Putamen (tissue), 1 donor: Measurements from ENCODE around the gene MBOAT7.
A peak's percentile ranks its signal among the peaks of the same experiment; 100 is the strongest.

Experiments
- DNase-seq: peaks from one replicate; pipeline ENCODE4 v3.0.0-alpha.2; 2016; ENCODE audit warnings: low spot score

Gene MBOAT7

DNA sequence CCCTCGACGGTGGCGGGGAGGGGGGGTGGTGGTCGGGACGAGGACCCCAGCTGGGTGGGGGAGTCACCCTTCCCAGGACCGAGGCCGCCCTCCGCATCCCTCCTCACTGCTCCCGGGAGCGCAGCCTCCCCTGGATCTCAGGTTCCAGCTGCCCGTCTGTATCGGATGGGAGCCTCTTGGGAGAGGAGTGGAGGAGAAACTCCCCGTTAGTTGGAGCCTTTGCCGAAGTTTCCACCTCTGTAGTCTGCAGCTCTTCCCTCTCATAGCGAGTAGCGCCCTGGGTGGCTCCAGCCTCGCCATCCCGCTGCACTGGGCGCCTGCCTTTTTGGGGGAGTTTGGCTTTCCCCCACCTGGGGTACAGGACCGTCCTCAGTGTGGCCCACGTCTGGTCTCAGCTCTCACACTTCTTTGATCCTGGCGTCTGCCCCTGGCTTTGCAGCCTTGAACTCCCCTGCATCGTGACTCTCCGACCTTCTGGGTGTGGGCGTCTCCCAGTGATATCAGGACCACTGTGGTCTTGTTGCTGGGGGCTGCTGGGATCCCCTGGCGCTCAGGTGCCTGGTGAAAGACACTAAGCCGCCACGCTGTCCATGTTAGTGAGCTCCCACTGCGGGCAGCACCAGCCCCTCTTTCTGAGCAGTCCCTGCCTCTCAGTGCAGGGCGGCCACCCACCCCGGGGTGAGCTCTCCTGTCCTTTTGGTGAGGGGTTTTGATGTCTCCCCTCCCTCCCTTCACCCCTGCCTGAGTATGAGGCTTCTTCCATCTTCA, 50.7 kb downstream of the MBOAT7 start:
- no peak for DNase-seq

DNA sequence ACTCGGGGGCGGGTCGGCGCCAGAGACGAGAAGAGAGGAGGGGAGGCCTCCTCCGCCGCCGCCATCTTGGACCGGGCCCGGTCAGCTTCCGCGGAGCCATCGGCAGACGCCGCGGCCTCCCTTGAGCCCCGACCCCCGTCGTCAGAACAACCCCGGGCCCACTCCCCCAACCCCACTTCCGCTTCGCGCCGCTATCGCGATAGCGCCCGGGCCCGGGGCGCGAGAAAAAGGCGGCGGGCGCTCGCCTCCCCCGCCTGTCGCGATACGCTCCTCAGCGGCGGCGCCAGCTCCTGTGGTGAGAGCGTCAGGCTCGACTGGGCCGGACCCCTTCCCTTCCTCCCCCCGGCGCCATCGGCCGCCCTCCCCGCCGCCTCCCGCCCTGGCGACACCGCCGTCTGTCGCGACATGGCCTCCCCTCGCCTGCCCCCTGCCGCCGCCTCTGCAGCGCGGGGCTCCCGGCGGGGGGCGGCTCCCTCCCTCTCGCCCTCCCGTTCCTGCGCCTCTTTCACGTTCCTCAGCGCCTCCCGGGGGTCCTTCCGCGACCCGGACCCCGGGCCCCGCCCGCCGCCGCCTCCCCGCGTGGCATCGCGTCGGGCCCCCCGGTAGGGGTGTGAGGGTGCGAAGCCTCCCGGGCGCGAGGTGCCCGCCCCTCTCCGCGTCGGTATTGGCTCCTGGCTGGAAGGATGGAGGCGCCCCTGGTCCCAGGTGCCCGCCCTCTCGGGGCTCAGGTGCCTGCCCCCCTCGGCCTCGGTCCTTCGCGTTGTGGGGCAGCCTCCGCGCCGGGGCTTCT, 51.5 kb downstream of the MBOAT7 start, which contains the start of gene CNOT3:
Gene CNOT3 (plus strand): TSS at position 64 of the 790 bp plus-strand sequence. CDS start 5,217 bp downstream, outside the sequence.
- no peak for DNase-seq

DNA sequence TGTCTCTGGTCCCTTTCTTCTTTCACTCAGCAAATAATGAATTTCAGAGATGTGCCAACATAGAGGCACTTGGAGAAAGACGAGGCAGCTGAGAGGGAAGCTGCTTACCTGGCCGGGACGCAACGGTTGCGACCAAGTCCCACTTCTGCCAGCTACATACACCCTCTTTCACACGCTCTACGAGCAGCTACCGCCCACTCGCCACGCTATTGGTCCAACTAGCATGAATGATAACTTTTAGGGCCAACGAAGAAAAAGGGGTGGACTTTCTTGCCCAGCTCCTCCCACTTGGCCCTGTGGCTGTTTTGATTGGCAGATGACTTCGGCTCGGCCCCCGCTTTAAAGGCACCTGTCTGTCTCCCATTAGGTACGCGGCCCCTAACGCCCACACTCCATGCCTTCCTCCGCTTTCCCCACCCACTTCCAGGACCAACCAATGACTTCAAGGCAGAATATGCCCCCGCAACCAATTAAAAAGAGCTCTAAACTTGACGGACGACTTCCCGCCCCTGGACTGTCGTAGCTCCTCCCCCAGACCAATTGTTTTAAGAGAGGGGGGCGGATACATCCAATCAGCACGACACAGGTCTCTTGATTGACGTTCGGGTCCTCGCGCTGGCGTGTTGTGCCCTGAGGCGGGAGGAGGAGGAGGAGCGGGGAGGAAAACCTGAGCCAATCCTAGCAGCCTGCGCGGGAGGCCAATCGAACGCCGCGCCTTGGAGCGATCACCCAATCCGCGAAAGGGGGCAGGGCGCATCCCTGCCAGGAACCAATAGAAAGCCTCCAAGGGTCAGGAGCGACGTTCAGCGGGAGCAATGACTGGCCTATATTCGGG, 52.3 kb downstream of the MBOAT7 start:
- DNase-seq, result peak; percentile 100

DNA sequence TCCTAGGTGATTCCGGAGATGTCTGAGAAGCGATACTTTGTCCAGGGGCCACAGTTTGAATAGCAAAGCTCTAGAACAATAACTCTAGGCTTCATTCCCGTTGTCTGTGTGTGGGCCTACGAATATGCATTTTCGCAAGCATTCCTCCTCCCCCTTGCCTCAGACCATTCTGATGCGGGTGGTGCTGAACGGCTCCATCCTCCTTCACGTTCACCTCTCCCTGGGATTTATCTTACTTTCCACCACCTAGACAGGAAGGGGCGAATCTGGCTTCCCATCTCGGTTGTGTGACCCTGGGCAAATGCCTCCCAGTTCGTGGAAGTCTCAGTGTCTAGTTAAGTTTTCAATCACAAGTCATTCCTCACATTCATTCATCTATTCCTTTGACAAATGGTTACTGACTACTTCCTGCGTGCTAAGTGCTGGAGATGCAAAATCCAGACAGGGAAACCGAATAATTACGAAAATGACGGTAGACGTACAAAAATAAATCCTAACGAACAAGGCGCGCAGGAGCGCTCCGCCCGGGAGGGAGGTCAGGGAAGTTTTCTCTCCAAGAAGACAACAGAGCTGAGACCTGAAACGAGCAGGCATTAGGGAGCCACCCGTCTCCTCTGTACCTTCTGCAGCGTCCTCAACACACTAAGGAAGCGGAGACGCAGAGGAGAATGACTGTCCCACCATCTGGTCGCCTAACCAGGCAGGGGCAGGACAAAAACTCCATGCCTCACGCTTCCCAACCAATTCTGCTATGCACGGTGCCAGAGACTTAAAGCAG, 53.1 kb downstream of the MBOAT7 start:
- no peak for DNase-seq

DNA sequence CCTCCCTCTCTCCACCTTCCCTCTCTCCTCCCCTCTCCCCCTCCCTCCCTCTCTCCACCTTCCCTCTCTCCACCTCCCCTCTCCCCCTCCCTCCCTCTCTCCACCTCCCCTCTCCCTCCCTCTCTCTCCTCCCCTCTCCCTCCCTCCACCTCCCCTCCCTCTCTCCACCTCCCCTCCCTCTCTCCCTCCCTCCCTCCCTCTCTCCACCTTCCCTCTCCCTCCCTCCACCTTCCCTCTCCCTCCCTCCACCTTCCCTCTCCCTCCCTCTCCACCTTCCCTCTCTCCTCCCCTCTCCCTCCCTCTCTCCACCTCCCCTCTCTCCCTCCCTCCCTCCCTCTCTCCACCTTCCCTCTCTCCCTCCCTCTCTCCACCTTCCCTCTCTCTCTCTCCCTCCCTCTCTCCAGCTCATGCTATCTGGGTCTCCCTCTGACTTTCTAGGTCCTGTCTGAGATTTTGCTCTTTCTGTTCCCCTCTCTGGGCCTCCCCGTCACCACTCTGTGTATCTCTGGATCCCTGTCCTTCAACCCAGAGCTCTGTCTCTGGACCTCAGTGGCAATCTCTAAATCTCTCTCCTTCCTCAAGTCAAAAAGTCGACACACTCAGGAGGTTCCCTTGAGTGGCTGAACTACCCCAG, 55.3 kb downstream of the MBOAT7 start:
- no peak for DNase-seq

DNA sequence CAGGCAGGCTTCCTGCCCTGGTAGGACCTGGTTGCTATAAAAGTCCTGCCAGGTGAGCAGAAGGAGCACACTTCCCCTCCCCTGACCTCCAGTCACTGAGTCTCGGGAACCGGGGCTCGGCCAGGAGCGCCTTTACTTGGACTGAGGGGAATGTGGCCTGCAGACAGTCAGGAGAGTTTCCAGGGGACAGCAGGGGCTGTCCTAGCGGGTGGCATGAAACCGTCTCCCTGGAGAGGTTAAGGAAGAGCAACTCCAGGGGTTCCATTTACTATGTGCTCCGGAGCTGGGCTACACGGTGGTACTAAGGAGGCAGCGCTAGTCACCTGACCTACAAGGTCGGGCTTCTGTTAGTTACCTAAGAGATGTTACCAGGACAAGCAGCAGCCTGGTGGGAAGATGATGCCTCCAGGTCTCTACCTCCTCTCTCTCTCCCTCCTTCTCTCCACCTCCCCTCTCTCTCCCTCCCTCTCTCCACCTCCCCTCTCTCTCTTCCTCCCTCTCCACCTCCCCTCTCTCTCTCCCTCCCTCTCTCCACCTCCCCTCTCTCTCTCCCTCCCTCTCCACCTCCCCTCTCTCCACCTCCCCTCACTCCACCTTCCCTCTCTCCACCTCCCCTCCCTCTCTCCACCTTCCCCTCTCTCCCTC, 55.9 kb downstream of the MBOAT7 start:
- DNase-seq, result peak; percentile 54

DNA sequence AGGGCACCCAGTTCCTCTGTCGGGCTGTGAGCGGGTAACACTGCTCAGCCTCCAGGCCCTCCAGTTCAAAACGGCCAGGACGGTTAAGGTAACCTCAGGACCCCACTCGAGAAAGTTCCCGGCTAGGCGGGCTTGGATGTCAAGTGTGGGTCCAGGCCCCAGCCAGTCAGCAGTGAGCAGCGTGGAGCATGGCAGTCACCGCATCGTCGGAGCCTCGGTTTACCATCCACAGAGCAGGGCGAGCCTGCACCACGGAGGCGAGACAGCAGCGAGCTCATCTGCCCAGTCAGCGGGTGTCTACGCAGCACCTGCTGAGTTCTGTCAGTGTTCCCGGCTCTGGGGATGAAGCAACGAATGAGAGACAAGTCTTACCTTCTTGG, 59.8 kb downstream of the MBOAT7 start:
- no peak for DNase-seq

DNA sequence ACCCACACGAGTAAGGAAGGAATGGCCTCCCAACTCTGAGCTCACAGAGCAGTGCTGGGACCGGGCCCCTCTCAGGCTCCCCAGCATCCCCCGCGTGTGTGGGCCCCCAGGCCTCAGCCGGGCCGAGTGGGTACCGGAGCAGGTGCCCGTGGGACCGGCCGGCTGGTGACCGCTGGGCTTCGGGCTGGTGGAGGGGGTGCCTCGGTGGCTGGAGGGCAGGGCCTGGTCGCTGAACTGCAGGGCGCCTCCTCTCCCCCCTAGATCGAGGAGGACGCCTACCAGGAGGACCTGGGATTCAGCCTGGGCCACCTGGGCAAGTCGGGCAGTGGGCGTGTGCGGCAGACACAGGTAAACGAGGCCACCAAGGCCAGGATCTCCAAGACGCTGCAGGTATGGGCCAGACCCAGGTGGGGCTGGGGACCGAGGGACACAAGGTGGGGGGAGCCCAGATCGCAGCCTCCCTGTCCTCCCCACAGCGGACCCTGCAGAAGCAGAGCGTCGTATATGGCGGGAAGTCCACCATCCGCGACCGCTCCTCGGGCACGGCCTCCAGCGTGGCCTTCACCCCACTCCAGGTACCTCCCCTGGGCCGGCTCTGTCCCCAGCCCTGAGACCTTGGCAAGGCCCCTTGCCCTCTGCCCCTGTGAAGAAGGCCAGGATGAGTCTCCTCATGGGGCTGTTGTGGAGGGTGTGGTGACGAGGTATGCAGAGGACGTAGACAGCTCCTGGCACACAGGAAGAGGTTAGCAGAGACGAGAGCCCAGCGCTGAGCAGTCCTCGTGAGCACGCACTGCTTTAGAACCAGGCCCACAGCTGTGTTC, 60.4 kb downstream of the MBOAT7 start:
- DNase-seq, result no peak

DNA sequence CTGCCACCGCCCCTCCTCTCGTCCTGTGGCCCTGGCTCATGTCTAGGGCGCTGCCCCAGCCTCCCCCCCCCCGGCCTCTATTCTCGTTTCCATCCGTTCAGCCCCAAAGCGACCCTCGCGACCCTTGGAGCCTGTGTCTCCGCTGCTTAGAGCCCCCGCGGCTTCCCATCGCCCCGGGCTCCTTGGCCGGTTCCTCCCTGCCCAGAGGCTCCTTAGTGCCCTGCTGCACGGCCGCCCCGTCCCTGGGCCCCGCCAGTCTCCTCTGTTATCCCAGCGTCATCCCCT, 61.0 kb downstream of the MBOAT7 start:
- DNase-seq, result no peak

DNA sequence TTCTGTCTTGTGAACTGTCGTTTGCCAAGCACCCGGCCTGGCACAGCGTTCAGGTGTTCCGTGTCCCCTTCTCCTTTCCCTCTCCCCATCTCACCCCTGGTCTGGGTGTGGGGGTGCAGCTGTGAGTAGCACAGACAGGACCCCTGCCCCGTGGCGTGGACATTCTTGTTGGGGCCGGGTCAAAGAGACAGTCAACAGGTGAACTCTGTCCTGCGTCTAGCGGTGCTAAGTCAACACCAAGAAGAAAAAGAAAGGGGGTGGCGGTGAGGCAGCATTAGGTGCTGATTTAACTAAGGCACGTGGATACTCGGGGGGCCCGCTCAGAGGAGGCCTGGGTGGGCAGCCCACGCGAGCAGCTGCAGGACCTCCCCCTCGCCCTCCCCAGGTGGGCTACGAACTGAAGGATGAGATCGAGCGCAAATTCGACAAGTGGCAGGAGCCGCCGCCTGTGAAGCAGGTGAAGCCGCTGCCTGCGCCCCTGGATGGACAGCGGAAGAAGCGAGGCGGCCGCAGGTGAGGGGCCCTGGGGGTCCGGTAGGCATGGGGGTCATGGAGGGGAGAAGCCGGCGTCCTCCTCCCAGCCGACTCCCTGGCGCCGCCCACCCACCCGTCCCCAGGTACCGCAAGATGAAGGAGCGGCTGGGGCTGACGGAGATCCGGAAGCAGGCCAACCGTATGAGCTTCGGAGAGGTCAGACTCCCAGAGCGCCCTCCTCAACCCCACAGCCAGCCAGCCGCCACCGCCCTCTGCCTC, 61.5 kb downstream of the MBOAT7 start:
- DNase-seq, result no peak

DNA sequence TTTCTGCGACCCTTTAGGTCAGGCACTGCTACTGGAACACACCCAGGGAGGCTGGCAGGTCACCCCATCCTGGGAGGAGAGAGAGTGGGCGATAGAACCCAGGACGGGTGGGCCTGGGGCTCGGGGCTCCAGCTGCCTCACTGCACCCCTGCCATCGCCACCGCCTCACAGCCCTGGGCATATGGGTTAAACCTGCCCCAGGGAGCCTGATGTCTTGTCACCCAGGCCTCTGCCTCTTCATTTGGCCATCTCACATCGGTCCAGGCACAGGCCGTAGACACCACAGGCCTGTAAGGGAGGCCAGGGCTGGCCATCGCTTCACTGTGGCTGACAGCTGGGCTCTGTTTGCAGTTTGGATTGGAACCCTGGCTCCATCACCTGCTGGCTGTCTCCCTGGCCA, 63.7 kb downstream of the MBOAT7 start:
- no peak for DNase-seq

DNA sequence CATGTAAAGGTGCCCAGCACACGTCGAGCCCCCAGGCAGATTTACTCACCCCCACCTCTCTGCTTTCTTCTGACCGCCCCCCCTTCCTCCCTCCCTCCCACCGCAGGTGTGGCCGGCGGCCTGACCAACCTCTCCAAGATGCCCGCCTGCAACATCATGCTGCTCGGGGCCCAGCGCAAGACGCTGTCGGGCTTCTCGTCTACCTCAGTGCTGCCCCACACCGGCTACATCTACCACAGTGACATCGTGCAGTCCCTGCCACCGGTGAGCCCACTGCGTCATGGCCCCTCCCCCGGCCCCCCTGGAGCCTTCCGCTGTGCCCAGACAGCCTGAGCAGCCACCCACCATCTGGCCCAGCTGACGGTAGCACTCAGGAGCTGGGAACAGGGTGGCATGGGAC, 65.0 kb downstream of the MBOAT7 start:
- DNase-seq, result no peak

DNA sequence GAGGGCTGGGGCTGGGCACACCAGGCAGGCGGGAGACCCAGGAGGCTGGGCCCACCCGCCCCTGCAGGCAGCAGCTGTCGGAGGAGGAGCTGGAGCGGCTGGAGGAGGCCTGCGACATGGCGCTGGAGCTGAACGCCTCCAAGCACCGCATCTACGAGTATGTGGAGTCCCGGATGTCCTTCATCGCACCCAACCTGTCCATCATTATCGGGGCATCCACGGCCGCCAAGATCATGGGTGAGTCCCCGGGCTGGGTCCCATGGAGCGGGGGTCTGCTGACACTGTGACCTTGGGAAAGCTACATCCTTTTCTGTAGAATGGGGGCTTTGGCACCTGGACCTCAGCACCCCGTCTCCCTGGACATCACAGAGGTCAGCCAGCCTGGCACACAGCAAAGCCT, 65.7 kb downstream of the MBOAT7 start:
- DNase-seq, result no peak
